Endothelial cell of umbilical vein (primary cell): ENCODE measurements around the gene RPS6KB1. TPM values are rescaled to one million over a fixed set of nuclear protein-coding genes. Genes with fewer than 3 reads are reported as not detected.

Source experiments
- BruUV-seq: library from RNA; stranded (reverse); fragments of 400-500 nt; replicated peaks from 2 replicates; lab custom pipeline; 2021; lab: Mats Ljungman, UMichigan
- CTCF ChIA-PET: fragments of 300-600, 350-600 bp; sonication (Branson Sonifier 250); formaldehyde crosslinking; loops from one replicate; lab custom pipeline; 2021; ENCODE audit warnings: antibody characterized with exemption, inconsistent platforms; lab: Charles Lee
- POLR2A ChIA-PET: fragments of 300-600, 350-600 bp; sonication (Branson Sonifier 250); formaldehyde crosslinking; loops from one replicate; lab custom pipeline; 2021; ENCODE audit warnings: antibody characterized with exemption, inconsistent platforms; lab: Charles Lee
- DNase-seq: peaks from one replicate; pipeline ENCODE4 v3.0.0-alpha.2; 2011; ENCODE audit warnings: low read depth, low spot score
- FAIRE-seq: peaks from 2 replicates; lab custom pipeline; 2011; peaks lifted over from hg19 to GRCh38; lab: Jason Lieb, UNC
- H2AFZ ChIP-seq: 2 replicates; pipeline ENCODE4 v1.6.0; 2012; ENCODE audit warnings: low read depth, low read length, control low read depth, inconsistent platforms
- H3K27ac ChIP-seq: 2 replicates; pipeline ENCODE4 v1.5.1; 2011; ENCODE audit warnings: low read depth, mild to moderate bottlenecking, control low read depth, low read length, moderate library complexity; ENCODE audit not compliant: insufficient read depth
- H3K27me3 ChIP-seq, 2 experiments: 2 replicates each; pipeline versions ENCODE4 v1.6.0 to v1.6.1; 2011; ENCODE audit warnings: low read length in 2 of 2, mixed read lengths in 1 of 2; ENCODE audit not compliant: control insufficient read depth in 2 of 2, insufficient read depth in 2 of 2
- H3K36me3 ChIP-seq, 2 experiments: 2 replicates in 1 of 2; 3 replicates in 1 of 2; pipeline ENCODE4 v1.5.1; 2011; ENCODE audit warnings: low read length in 2 of 2, mild to moderate bottlenecking in 1 of 2, moderate library complexity in 1 of 2; ENCODE audit not compliant: control insufficient read depth in 2 of 2, insufficient read depth in 2 of 2; ENCODE audit errors: extremely low read depth in 1 of 2
- H3K4me1 ChIP-seq: 3 replicates; pipeline ENCODE4 v1.5.1; 2011; ENCODE audit warnings: mild to moderate bottlenecking, low read length; ENCODE audit not compliant: control insufficient read depth, insufficient read depth; ENCODE audit errors: extremely low read depth
- H3K4me2 ChIP-seq: 2 replicates; pipeline ENCODE4 v1.6.1; 2011; ENCODE audit warnings: low read length, control low read depth, mixed read lengths; ENCODE audit not compliant: insufficient read depth
- H3K4me3 ChIP-seq, 3 experiments: fragments of 200-600 bp in 1 of 3; sonication (generic), shearing (Covaris generic) in 1 of 3; replicated peaks in 1 of 3; 2 replicates each; pipeline ENCODE4 v1.5.1; 2011 to 2016; ENCODE audit warnings: control low read depth in 3 of 3, low read length in 3 of 3, mild to moderate bottlenecking in 2 of 3, inconsistent platforms in 1 of 3, low read depth in 1 of 3, moderate library complexity in 1 of 3; ENCODE audit not compliant: insufficient read depth in 1 of 3
- H3K79me2 ChIP-seq: 2 replicates; pipeline ENCODE4 v1.6.0; 2012; ENCODE audit warnings: low read length, inconsistent platforms; ENCODE audit not compliant: control insufficient read depth, insufficient read depth
- H3K9ac ChIP-seq: replicated peaks from 2 replicates; pipeline ENCODE3; 2011; ENCODE audit warnings: low read length, control low read depth; ENCODE audit not compliant: insufficient read depth; ENCODE audit errors: extremely low read depth
- H3K9me1 ChIP-seq: replicated peaks from 3 replicates; pipeline ENCODE4 v1.6.0; 2011; ENCODE audit warnings: mild to moderate bottlenecking, low read length; ENCODE audit not compliant: control insufficient read depth, insufficient read depth; ENCODE audit errors: extremely low read depth
- H3K9me3 ChIP-seq: replicated peaks from 2 replicates; pipeline ENCODE4 v1.5.1; 2012; ENCODE audit warnings: low read length, inconsistent platforms; ENCODE audit not compliant: control insufficient read depth, insufficient read depth
- H4K20me1 ChIP-seq: replicated peaks from 2 replicates; pipeline ENCODE3; 2011; ENCODE audit warnings: mild to moderate bottlenecking, low read length; ENCODE audit not compliant: control insufficient read depth, insufficient read depth; ENCODE audit errors: extremely low read depth
- EZH2 ChIP-seq: IDR thresholded peaks from 2 replicates; pipeline ENCODE4 v1.6.1; 2012; ENCODE audit warnings: borderline replicate concordance, low read depth, mild to moderate bottlenecking, moderate library complexity, low read length, inconsistent platforms; ENCODE audit not compliant: severe bottlenecking
- FOS ChIP-seq: IDR thresholded peaks from 2 replicates; pipeline ENCODE4 v1.6.1; 2011; ENCODE audit warnings: mild to moderate bottlenecking, low read length, moderate library complexity, borderline replicate concordance; ENCODE audit not compliant: insufficient read depth
- JUN ChIP-seq: IDR thresholded peaks from 2 replicates; pipeline ENCODE4 v1.6.1; 2011; ENCODE audit warnings: borderline replicate concordance, low read depth; ENCODE audit not compliant: insufficient read length, insufficient read depth
- POLR2A ChIP-seq: IDR thresholded peaks from 2 replicates; pipeline ENCODE4 v1.6.1; 2012; ENCODE audit warnings: low read depth, mild to moderate bottlenecking, control low read depth, low read length
- POLR2AphosphoS5 ChIP-seq: IDR thresholded peaks from 2 replicates; pipeline ENCODE4 v1.6.1; 2012; ENCODE audit warnings: low read depth, mild to moderate bottlenecking, control low read depth, low read length, moderate library complexity; ENCODE audit not compliant: insufficient read depth
- dilution Hi-C: fragments of 300-500 bp; cut with MboI; formaldehyde crosslinking; loops from one replicate; pipeline ENCODE4 v1.15.0; 2019; ENCODE audit warnings: low sequenced_read_pairs; ENCODE audit not compliant: extremely low pct_ligation_motif_present
- intact Hi-C: fragments of 100-400 bp; cut with micrococcal nuclease; formaldehyde crosslinking; loops from one replicate; pipeline ENCODE4 v1.10.0; 2022
- polyA plus RNA-seq, 4 experiments: library from polyadenylated mRNA; depleted of rRNA in 3 of 4; stranded (reverse) in 3 of 4; unstranded in 1 of 4; fragments of >200 nt; gene quantifications; 2 replicates each; pipeline versions ENCODE4 v1.2.1 to v1.2.3, GENCODE V29; 2011 to 2012; ENCODE audit warnings: missing spikeins in 1 of 4
- total RNA-seq: library from RNA; stranded (reverse); gene quantifications from 2 replicates; pipeline ENCODE4 v1.2.3, GENCODE V29; 2021
- TF ChIP-seq, protein P1 (sequence below), 2 donors: IDR thresholded peaks; 1 replicate in 1 of 2; 2 replicates in 1 of 2; pipeline ENCODE4 v1.5.1; 2011; ENCODE audit warnings: low read length in 2 of 2, mild to moderate bottlenecking in 2 of 2, moderate library complexity in 2 of 2, control low read depth in 1 of 2, inconsistent platforms in 1 of 2, low read depth in 1 of 2; ENCODE audit not compliant: insufficient read depth in 1 of 2; ENCODE audit errors: extremely low read depth in 1 of 2
- TF ChIP-seq, protein P2 (sequence below): IDR thresholded peaks from 2 replicates; pipeline ENCODE4 v1.6.1; 2011; ENCODE audit not compliant: insufficient read depth, insufficient read length

Gene RPS6KB1
- total and polyA plus RNA-seq, 2 donors (not counting 3 experiments of a cell fraction or from before 2014, with no cell fraction given) = 5.4 to 45.7 TPM

DNA sequence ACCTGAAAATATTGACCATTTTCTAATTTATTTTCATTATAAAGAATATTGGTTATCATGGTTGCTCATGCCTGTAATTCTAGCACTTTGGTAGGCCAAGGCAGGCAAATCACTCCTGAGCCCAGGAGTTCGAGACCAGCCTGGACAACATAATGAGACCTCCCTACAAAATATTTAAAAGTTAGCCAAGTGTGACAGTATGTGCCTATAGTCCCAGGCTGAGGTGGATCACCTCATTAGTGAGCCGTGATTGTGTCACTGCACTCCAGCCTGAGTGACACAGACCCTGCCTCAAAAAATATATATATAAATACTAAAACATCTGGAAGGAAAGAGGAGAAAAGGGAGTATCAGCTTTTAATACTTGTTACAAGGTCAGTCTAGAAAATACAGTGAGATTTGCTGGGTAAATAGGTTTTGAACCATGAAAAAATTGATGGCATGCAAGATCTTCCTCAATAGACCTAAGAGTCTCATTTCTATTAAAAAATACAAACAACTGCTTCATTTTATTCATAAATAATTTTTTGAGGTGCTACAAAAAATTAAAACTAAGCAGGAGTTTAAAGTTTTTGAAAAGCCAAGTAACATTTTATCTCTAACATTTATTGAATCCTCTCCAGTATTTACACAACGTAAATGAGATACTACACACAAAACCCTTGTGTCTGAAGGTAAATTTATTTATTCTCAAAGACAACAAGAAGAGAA, 47.9 kb upstream of the RPS6KB1 start:
- intact Hi-C loops (loop anchor here (1.0 kb wide), 1 partner anchor 8 kb away; no protein-coding TSS in a partner anchor), dilution Hi-C loops (no loop called here)

More for the DNA sequence above, 47.9 kb upstream of the RPS6KB1 start:
- DNase-seq = peak; percentile 57
- CTCF ChIA-PET = interaction anchor here (0.7 to 6.4 kb wide), 5 partner anchors 12 to 100 kb away, joined by 3 to 55 read pairs (median 10); no protein-coding TSS in a partner anchor
- H4K20me1 ChIP-seq = no peaks in the 10 kb centered on the region
- H3K79me2 ChIP-seq = peaks cover 14% of the 10 kb centered on the region
- POLR2A ChIA-PET = interaction anchor here (2.1 to 12.6 kb wide), 4 partner anchors 8 to 91 kb away, joined by 6 to 224 read pairs (median 8); no protein-coding TSS in a partner anchor
- no peaks in the 10 kb centered on the region for H3K9me3 ChIP-seq
- TF ChIP-seq, protein P1, sequence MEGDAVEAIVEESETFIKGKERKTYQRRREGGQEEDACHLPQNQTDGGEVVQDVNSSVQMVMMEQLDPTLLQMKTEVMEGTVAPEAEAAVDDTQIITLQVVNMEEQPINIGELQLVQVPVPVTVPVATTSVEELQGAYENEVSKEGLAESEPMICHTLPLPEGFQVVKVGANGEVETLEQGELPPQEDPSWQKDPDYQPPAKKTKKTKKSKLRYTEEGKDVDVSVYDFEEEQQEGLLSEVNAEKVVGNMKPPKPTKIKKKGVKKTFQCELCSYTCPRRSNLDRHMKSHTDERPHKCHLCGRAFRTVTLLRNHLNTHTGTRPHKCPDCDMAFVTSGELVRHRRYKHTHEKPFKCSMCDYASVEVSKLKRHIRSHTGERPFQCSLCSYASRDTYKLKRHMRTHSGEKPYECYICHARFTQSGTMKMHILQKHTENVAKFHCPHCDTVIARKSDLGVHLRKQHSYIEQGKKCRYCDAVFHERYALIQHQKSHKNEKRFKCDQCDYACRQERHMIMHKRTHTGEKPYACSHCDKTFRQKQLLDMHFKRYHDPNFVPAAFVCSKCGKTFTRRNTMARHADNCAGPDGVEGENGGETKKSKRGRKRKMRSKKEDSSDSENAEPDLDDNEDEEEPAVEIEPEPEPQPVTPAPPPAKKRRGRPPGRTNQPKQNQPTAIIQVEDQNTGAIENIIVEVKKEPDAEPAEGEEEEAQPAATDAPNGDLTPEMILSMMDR (IDR thresholded peaks at IDR 0.05; ENCODE audit: extremely low read depth in 1 of 2, insufficient read depth in 1 of 2, low read depth in 1 of 2, low read length in 2 of 2) = no peak
- TF ChIP-seq FOS = no peak
- TF ChIP-seq, protein P2, sequence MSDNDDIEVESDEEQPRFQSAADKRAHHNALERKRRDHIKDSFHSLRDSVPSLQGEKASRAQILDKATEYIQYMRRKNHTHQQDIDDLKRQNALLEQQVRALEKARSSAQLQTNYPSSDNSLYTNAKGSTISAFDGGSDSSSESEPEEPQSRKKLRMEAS = no peak
- peak; percentile 34 for TF ChIP-seq POLR2AphosphoS5
- TF ChIP-seq JUN = no peak
- TF ChIP-seq EZH2 = no peak
- no peak for TF ChIP-seq POLR2A
- no peak overlapping the region for H3K9ac ChIP-seq
- peak overlapping the region; percentile 51 for H3K27ac ChIP-seq
- H3K4me3 ChIP-seq = no peak overlapping the region
- peaks cover 10% of the 10 kb centered on the region for H3K4me1 ChIP-seq
- H3K27me3 ChIP-seq = no peaks in the 10 kb centered on the region
- H3K9me1 ChIP-seq = no peaks in the 10 kb centered on the region
- no TSS peak for BruUV-seq
- peaks cover 2 to 7% of the 10 kb centered on the region in 2 experiments for H3K36me3 ChIP-seq
- no peak overlapping the region for H2AFZ ChIP-seq
- no peak overlapping the region for H3K4me2 ChIP-seq
- FAIRE-seq = no peak
